ENCODE results near the gene PLEKHG1. TPM values are rescaled to one million over a fixed set of nuclear protein-coding genes. Genes with fewer than 3 reads are reported as not detected.

Gene PLEKHG1
- total RNA-seq, 1 donor from 2014 or later = 13.5 TPM

DNA sequence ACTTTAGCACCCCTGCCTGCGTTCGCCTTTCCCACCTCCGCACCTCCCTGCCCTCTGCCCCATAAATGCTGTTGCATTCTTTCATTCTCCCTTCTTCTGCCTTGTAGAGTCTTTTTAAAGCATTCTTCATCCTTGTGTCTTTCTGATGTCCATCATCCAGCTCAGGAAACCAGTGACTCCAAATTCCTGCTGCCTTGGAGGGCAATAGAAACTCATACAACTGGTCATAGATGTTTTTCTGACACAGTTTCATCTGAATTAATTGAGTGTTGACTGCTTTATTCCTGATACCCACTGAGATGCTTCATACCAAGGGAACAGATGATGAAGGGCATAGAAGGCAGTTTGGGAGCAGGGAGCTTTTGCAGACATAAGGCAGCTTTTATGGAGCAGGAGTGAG lies 19.6 kb downstream of the PLEKHG1 start:
- DNase-seq (ENCODE audit: low read depth in 2 of 2) = no peak

DNA sequence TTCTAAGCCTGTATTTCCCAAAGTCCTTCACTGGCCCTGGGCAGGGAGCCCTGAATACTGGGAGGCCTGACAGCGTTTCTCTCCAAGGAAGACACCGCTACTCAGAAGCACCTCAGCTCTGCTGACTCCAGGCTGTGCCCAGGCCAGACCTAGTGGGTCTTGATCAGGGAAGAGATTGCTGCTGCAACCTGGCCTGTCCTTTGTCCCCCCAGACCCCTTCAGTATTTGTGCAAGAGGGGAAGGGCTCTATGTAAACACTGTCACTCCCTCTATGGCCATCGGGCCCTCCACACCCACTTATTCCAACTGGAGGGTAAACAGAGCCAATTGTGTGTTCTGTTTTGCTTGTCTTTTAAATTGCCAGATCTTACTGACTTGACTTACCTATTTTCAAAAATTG lies 20.6 kb downstream of the PLEKHG1 start:
- DNase-seq (ENCODE audit: low read depth in 2 of 2) = no peak

DNA sequence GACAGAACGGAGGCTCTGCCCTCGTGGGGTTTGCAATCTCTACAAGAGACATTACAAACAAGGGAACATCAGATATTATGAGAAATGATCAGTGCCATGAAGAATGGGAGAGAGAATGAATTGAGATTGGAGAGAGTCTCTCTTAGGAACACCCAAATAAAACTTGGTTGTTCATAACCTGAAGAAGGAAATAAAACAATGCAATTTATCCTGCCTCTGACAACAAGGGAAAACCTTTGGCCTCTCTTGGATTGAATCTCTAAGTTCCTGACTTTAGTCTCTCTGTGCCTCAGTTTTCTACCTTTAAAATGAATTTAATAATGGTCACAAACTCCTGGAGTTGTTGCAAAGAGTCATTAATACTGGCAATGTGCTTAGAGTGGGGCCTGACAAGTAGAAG lies 21.1 kb downstream of the PLEKHG1 start:
- no peak for DNase-seq (ENCODE audit: low read depth in 2 of 2)

DNA sequence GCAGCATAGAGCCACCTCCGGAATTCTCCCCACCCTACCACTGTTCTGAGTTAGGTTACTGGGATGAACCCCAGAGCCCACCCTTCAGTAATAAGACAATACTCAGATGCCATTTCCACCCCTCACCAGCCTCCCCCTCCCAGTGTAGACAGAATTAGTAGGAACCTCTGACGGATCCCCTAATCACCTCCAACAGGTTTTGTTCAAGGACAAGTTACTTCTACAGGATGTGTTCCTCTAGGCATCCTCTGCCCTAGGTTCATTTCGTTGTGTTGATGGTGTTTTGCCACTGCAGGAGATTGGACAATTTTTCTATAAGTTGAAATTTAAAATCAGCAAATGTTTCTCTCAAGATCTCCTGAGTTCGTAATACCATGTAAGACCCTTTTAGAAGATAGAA lies 22.8 kb downstream of the PLEKHG1 start:
- DNase-seq (ENCODE audit: low read depth in 2 of 2) = no peak

DNA sequence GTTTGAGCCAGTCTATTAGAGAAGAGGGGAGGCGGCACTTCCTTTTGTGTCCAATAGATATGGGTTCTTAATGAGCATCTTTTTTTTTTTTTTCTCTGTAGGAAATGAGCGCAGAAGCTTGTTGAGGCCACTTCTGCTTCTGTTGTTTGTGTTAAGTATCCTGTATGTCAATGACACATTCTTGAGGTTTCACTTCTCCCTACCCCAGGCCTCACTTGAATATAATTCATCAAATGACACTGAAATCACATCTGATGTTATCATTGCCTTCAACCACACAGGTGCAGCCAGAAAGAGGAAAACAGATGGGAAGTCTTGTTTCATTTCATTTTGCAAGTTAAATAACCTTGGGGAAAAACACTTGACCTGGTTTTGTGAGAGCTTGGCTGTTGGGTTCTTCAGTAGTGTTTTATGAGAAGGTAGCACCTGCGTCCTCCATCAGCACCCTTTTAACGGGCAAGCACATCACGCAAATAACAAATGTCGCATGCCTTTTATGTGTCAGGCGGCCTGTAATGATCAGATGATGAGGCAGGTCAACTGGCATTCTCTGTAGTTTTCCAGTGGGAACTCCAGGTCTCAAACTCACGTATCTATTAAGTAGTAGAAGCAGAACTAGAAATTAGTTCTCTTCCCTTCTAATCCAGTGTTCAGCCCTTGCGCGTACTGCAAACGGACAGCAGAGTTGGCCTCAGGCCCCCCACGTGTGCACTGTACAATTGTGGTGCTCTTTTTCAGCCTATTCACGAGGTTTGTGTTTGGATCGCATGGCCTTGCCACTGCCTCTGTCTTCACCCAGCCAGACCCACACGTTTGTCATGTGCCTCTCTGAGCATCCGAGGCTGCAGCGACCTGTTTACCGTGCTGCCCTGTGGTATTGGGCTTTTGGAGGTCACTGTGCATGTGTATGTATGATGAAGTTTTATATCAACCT lies 23.5 kb downstream of the PLEKHG1 start:
- peak in 1 of 2 donors; percentile 92 for DNase-seq (ENCODE audit: low read depth in 2 of 2)

DNA sequence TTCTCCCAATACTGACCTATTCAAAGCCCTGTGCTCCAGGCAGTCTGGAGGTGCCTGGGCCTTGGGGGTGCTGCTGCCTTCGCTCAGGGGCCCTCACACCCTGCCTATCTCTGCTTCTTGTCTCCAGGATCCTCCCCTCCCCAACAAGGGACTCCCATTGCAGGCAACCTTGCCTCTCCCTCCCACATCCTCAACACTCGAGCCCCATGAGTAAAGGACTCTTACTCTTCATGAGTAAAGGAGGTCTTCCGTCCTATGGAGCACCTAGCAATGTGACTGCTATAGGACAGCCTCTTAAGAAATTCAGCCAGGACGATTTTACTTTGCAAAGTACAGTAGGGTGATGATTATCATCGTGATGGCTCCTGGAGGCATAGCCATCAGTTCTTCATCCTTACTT lies 24.5 kb downstream of the PLEKHG1 start:
- DNase-seq (ENCODE audit: low read depth in 2 of 2) = no peak

DNA sequence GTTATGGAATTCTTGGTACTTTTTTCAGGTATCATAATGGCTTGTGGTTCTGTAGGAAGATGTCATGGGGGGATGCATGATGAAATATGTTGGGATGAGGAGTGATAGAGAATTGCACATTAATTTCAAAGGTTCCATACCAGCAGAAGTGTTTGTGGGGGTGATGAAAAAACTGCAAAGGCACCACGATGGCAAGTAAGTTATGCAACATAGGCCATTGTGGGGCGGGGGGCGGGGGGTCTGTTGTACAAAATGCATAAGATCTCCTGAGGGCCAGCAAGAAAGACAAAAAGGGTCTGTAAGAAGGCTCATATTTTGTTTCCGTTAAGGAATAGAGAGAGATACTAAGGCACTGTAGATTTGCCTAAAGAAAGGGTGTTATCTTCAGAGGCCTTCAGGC lies 26.2 kb downstream of the PLEKHG1 start:
- no peak for DNase-seq (ENCODE audit: low read depth in 2 of 2)

DNA sequence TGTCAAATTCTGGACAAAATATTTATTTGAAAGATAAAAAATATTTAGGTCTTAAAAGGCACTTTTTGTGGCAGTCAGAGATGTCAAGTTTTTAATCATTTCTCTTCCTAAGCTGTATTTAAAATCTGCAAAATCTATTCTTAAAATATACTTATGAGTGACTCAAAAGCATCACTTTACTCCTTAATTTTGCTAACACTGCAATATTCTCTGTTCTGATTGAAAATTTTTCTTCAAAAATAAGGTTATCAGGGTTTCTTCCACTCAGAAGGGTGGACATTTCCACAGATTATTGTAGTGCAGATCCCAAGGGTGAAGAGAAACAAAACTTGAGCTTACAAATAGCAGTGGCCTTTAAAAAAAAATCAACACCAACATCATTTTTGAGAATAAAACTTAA lies 27.5 kb downstream of the PLEKHG1 start:
- DNase-seq (ENCODE audit: low read depth in 2 of 2) = no peak

DNA sequence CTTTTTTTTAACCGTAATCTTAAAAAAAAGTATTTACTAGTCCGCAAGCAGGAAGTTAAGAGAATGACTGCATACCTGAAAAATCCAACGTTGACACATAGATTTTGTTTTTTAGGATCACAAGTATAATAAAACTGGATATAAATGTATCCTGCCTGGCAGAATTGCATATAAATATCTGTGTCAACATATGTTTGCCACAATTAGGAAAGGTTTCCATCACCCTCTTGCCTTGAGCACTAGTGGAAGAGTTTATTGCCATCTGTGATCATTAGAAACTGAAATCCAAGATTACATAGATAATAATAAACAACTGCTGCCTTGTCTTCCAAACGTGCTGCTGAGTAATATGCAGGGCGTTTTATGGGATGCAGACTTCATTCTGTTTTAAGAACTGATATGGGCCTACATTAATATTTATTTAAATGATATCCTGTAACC lies 27.9 kb downstream of the PLEKHG1 start:
- DNase-seq (ENCODE audit: low read depth in 2 of 2) = peak in 1 of 2 donors; percentile 72

DNA sequence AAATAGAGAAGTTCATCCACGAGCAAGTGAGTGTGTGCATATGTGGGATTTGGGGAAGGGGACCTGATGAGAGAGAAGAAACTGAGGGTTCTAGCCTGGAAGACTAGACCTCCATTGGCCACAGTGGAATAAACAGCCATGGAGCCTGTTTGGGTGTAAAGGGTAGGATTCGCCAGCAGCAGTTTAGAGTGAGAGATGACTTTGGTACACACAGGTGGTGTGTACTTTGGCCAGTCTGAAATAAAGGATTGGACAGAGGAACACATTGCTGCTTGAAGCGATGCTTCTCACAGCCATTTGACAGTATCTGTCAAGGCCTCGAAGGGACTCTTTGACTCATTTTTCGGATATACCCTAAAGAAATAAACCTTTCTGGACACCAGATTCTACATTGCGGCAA lies 29.2 kb downstream of the PLEKHG1 start:
- DNase-seq (ENCODE audit: low read depth in 2 of 2) = no peak

DNA sequence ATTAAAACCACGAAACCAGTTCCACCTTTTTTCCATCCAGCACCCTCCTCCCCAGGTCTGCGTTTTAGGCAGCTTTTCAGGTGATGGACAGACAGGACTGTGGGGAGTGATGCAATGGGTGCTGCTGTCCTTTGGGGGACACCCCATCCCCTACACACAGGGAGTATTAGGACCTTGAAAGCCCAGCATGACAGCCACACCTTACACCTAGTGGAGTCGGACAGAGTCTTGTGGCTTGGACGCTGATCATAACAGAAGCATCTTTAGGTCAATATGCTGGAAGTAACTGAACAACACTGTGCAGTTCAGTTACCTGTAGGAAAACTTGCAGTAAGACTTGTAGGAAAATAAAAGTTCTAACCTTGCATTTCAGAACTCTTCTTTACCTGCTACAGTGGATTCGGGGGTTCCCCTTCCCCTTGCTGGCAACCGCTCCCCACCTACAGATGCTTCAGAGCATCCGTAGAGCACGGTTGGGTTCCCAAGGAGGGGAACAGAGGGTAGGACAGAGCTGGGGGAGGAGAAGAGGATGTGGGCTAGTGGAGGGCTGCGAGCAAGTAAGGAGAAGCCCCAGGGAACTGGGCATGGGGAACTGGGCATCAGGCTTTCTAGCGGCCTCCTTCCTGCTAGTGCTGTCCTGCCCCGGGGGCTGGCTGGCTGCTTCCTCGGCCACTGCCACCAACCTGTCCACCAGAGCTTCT lies 31.7 kb downstream of the PLEKHG1 start:
- DNase-seq (ENCODE audit: low read depth in 2 of 2) = no peak

DNA sequence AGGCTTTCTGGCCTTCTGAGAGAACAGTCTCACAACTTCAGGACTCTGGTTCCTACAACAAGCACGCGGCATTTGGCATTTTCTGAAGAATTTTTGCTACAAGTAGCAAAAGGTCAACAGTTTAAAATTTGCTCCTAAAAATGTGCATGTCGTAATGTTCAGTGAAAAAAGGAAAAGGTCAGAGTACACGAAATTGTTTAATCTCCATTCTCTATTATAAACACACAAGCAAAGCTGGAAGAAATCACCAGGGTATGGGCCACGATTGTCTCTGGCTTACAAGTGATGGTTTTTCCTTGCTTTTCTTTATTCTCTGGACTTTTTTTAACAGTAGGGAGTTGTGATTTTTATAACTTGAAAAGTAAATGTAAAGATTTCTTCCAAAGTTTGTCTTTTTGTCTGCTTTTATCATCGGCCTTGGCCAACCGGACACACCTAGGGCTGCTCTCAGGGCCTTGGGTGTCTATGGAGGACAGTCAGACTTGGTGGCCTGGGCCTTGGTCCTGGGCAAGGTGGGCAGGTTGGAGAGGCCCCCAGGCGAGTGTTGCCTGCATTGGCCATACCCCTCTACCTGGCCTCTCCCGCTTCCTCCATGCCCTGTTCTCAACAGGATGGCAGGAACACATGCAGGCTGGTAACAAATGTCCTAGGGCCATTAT lies 32.4 kb downstream of the PLEKHG1 start:
- no peak for DNase-seq (ENCODE audit: low read depth in 2 of 2)

DNA sequence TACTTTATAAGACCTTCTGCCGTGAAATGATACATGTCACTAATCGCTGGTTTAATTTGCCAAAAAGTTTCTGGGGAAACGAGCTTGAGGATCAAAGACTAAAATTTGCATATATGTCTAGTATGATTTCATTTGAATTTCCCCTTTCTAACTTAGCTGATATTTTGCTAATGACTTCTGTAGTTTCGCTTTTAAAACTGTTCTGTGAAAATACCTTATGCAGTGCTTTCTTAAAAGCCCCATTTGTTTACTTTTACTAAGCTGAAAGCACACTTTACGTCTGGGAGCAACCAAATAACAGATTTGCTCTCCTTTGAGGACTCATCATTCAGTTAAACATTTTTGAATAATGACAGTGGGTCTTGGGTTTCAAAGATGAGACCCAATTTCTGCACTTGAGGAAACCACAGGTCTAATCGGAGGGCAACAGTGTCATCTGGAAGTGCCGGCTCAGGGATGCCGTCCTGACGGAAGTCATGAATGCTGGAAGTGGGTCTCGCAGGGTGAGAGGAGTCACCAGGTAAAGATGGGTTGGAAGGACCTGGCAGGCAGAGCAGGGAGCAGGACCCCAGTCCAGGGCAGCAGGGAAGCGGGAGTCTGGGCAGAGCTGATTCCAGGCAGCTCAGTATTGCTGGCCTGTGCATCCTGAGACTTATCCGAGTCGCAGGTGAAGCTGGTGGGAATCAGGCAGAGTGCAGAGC lies 33.2 kb downstream of the PLEKHG1 start:
- no peak for DNase-seq (ENCODE audit: low read depth in 2 of 2)

DNA sequence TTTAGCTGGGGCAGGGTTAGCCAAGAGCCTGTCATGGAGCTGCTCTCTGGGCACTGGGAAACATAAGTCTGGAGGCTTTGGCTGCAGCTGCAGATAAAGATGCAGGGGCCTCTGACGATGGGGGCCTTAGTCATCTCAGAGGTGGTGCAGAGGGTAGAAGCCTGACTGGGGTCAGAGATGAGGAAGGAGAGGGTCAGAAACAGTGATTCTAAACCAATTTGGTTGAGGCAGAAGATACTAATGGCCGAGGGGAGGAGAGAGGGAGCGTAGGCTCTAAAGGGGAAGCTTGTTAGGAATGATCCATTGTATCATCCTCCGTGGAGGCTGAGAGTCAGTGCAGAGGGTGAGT lies 33.8 kb downstream of the PLEKHG1 start:
- no peak for DNase-seq (ENCODE audit: low read depth in 2 of 2)

DNA sequence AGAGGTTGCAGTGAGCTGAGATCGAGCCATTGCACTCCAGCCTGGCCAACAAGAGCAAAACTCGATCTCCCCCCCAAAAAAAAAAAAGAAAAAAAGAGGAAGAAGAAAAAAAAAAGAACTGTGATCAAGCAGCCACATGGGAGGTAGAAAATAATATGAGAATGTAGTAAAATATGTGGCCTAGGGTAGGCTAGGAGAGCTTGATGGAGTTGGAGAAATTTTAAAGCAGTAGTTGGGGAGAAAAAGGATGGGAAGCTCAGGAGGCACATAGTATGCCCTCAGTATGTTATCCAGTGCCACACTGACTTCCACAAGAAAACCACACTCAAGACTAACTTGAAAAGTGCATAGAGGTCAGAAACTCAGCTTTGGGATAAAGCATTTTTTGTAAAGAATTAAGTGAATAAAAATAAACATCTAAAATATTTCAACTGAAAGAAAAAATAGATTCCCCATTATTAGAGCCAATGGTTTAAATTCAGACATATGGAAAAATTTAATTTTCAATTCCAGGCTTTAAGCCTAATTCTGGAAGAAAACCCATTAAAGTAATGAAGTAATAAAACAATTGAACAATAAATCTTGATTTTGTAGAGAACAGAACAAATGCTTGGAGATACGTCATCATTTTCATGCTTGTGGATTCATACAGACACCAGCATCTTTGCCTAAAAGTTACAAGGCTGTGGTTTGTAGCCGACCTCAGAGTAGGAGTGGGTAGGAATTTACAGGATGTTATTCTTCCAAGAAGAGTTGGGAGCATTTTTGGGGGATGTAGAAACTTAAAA lies 34.7 kb downstream of the PLEKHG1 start:
- DNase-seq (ENCODE audit: low read depth in 2 of 2) = no peak

DNA sequence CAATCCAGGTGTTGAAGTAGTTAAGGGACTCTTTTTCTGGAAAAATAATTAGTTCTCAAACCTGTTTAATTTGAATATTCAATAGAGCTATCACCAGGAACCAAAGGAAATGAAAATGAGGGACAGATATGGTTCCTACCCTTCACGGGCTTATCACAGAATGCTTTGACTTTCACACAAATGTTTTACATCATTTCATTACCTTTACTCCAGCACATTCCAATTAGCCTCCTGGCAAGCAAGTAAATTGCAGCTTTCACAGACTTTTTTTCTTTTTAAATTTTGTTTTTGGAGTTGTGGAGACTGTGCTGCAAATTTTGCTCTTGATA lies 35.2 kb downstream of the PLEKHG1 start:
- no peak for DNase-seq (ENCODE audit: low read depth in 2 of 2)

DNA sequence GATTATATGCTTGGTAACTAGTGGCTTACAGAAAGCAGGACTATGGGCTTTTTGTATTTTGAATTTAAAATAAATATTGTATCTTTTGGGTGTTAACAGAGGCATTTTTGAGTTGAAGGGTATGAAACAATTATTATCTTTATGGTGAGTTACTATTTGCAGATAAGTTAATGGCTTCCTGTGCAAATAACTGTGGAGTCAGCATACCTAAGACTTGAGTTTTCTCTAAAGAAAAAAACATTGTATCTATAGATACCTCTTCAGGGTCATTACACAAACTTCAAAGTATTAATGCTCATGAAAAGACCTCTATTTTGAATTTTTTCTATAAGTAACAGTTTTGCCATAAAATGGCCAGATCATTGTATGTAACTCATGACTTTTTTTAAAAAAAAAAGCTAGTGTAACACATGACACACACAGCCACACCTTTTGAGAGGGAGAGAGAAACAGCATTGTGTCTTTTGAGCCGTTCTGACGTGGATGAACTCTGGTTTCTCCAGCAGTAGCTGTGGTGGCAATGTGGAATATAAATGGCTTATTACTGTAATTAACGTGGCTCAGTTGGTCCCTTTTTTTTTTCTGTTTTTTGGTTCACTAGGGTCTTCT lies 36.3 kb downstream of the PLEKHG1 start:
- DNase-seq (ENCODE audit: low read depth in 2 of 2) = no peak

DNA sequence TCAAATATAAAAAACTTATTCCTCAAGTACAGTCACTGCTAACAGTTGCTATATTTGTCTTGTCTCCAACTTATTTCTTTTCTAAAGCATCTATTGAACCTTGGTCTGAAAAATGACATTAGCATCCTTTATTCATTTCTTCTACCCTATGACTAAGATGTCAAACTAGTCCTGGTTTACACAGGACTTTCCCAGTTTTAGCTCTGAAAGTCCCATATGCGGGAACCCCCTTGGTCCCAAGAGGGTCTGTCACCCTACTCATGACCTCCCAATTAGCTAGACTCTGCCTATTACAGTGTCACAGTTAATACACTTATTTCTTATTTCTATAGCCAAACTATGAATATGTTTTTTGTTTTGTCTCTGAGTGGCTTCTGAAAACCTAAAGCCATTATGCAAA lies 37.1 kb downstream of the PLEKHG1 start:
- no peak for DNase-seq (ENCODE audit: low read depth in 2 of 2)

DNA sequence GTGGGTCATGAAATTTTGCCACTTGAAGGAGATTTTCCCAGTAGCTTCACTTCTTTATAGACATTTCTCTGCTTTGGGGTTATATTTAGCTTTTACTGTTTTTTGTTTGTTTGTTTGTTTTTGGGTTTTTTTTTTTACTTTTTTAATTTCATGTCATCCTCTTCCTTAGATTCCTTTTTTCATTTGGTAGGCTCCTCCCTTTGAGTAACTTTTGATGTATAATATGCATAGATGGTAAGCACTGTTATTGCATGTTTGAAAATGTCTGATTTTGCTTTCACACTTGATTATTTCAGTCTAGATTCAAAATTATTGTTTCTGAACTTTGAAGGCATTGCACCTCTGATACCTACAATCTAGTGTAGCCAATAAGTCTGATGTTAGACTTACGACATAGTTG lies 37.6 kb downstream of the PLEKHG1 start:
- DNase-seq (ENCODE audit: low read depth in 2 of 2) = no peak

DNA sequence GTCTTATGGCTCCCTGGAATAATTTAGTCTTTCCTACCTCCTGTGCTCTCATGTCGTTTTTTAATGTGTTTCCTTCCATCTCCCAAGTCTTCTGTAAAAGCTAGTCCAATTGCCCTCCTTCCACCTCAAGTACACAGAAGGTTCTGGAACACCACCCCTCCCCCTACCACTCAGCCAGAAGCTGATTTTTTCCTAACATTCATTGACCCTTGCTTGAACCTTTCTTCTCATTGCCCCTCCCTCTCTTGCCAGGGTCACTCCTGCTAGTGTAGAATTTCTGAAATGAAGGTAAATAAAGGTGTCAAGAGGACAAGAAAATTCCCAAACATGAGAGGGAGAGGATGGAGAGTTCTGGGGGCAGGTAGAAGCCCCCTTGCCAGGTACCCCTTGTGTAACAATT lies 38.6 kb downstream of the PLEKHG1 start:
- no peak for DNase-seq (ENCODE audit: low read depth in 2 of 2)

DNA sequence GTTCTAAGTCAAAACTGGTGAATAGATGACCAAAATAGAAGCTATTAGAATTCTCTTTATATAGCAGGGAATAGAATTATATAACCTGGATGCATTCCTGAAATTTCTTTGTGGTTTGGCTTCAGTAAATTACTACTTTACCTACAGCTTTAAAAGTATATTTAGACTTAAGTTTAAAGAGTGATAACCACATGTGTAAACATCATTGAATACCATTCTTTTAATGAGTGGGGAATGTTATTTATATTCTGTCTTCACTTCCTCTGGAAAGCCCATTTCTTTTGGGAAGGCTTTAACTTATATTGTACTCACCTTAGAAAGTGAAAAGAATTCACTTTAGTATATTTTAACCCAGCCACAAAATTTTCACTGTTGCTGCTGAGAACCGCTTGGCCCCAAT lies 39.1 kb downstream of the PLEKHG1 start:
- DNase-seq (ENCODE audit: low read depth in 2 of 2) = no peak
